NCI-H526 treated with DMSO at 0.1 percent for 48 hours (cell line): ENCODE results near the gene GINS2.

ENCODE experiments used
- DNase-seq: peaks from one replicate; lab custom pipeline; 2025; lab: John Stamatoyannopoulos, UW

GINS2 gene

GRCh38 chr16:85716022-85716679 is 27.4 kb upstream of the GINS2 start:
- no peak for DNase-seq

- no peak for DNase-seq
Measured at GRCh38 chr16:85715169-85716021, 26.6 kb upstream of the GINS2 start.

GRCh38 chr16:85712801-85713200 is 24.0 kb upstream of the GINS2 start:
- DNase-seq: no peak

GRCh38 chr16:85711982-85712587 is 23.3 kb upstream of the GINS2 start:
- no peak for DNase-seq

GRCh38 chr16:85710732-85711131 is 22.0 kb upstream of the GINS2 start:
- DNase-seq: no peak

GRCh38 chr16:85709766-85710585 is 21.2 kb upstream of the GINS2 start:
- DNase-seq: no peak

GRCh38 chr16:85708338-85708737 is 19.6 kb upstream of the GINS2 start:
- DNase-seq: no peak

GRCh38 chr16:85707528-85708095 is 18.9 kb upstream of the GINS2 start:
- DNase-seq: peak; percentile 7

GRCh38 chr16:85706449-85707034 is 17.8 kb upstream of the GINS2 start:
- no peak for DNase-seq

GRCh38 chr16:85704900-85705846 is 16.4 kb upstream of the GINS2 start:
- DNase-seq: no peak

- no peak for DNase-seq
Measured at GRCh38 chr16:85704011-85704410, 15.3 kb upstream of the GINS2 start.

- no peak for DNase-seq
Measured at GRCh38 chr16:85699628-85700027, 10.9 kb upstream of the GINS2 start.

- DNase-seq: no peak
Measured at GRCh38 chr16:85698935-85699558, 10.3 kb upstream of the GINS2 start.

GRCh38 chr16:85698459-85698891 is 9.7 kb upstream of the GINS2 start:
- no peak for DNase-seq

GRCh38 chr16:85697431-85697830 is 8.7 kb upstream of the GINS2 start:
- no peak for DNase-seq

- DNase-seq: no peak
Measured at GRCh38 chr16:85696781-85697180, 8.0 kb upstream of the GINS2 start.

GRCh38 chr16:85695196-85696128 is 6.7 kb upstream of the GINS2 start:
- DNase-seq: no peak

GRCh38 chr16:85690469-85691064 is 1.8 kb upstream of the GINS2 start:
- DNase-seq: no peak
